Dermis microvascular lymphatic vessel endothelial cell (primary cell): ENCODE data around the gene TPD52L1. TPM values are rescaled to one million over a fixed set of nuclear protein-coding genes. Genes with fewer than 3 reads are reported as not detected.

Experiments used
- DNase-seq, 2 donors: peaks; one replicate each; pipeline versions ENCODE4 v3.0.0 to v3.0.0-alpha.2; 2010; ENCODE audit warnings: low read depth in 2 of 2
- total RNA-seq: library from RNA; depleted of rRNA; stranded (reverse); fragments of >200 nt; gene quantifications from 2 replicates; pipeline ENCODE4 v1.2.1, GENCODE V29; 2014

The TPD52L1 gene
- total RNA-seq, 1 donor from 2014 or later = 0.90 TPM

- no peak for DNase-seq
Observed at GRCh38 chr6:125302840-125303511, 149.4 kb downstream of the TPD52L1 start.

DNA sequence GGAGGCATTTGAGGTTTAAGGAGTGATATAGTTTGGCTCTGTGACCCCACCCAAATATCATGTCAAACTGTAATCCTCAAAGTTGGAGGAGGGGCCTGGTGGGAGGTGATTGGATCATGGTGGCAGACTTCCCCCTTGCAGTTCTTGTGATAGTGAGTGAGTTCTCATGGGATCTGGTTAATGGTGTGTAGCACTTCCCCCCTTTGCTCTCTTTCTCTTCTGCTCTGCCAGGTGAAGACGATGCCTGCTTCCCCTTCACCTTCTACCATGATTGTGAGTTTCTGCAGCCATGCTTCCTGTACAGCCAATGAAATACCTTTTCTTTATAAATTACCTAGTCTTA, 149.9 kb downstream of the TPD52L1 start:
- no peak for DNase-seq

GRCh38 chr6:125304970-125305660, 151.5 kb downstream of the TPD52L1 start:
- no peak for DNase-seq

DNA sequence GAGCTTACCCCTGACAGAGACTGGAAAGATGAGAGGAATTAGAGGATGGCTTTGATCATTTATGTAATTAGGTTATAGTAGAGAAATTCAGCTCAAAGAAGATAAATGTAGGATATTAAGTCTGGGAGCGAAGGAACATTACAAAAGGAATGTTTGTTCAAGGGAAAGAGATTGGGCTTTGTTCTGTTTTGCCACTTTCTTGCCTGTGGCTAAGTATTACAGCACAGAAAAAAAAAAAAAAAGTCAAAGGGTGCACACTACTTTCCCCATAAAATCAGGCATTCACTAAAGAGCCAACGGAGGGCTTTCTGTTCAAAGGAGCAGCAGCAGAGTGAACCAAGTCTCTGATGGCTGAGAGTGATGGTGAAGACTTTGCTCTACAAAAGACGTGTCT, 153.2 kb downstream of the TPD52L1 start:
- no peak for DNase-seq

DNA sequence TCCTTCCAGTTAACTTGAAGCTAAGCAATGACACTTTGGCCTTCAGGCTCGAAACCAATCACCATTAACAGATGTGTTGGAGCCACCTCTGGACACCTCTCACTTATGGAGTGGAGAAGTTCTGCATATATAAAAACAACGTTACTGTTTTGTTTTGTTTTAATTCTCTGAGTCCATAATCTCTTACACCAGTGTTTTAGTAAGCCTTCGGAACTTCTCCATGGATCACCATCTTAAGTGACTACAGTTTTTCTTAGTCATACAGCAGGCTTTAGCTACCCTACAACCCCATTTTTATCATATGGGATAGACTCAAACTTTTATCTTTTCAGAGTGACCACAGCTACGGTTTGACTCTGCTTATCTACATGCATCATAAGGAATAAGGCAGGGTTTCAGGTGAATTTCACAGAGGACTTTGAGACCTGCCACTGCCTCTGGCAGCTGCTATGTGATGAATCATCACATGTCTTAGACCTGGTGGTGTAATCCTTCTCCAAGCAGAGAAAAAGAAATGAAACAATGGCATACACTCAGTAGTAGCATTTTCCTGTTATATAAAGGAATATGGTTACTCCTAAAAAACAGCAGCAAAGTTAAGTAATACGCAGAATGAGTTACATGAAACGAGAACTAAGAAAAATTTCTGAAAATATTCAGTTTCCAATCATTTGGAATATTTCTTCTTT, 153.7 kb downstream of the TPD52L1 start:
- DNase-seq = peak in 1 of 2 donors; percentile 16

DNA sequence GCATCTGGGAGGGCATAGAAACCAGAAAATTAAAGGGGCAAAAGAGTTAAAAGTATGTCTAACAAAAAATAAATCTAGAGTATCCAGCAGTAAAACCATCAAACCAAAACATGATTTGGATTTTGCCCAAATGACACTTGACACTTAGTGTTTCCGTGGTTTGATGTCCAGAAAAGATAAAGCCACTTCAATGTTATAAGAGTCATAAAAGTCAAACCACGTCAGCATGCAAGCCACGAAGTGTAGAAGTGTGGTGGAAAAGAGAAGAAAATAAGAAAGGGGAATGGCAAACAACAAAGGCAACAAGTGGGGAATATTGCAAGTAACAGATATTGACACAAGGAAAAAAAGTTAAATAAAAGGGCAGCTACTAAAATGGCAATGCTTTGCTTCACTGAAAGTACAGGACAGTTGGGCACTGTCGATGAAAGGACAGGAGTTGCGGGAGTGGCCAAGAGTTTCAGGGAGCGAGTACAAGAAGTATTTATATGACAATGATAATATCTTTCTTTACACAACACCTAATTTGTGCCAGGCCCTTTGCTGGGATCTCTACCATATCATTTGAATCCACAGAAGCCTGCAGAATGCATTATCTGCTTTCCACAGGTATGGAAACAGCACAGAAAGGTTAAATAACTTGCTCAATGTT, 154.5 kb downstream of the TPD52L1 start:
- DNase-seq = no peak

DNA sequence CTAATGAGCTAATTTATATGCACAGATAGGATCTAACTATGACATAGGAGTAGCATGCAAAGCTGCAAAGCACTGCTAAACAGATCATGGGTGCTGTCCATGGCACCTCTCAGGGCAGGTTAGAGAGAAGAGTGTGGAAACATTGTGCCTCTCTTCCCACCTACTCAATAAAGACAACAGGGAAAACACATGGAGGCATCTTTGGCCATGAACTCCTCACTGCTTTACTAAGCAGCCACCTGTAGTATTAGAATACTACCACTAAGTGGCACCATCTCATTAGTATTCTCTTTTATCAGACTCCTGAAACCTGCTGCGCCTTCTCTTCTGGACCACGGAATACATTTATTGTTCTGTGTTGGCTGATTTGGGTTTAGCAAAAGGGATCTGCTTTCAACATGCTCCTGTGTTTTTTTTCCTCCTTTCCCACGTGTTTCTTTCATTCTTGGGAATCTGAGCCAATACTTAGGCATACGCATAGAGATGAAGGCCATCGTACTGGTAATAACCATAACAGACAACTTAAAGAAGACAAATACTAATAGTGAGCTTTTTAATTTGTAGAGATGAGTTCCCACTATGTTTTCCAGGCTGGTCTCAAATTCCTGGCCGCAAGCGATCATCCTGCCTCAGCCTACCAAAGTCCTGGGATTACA, 157.5 kb downstream of the TPD52L1 start:
- DNase-seq = peak; percentile 60 to 76

DNA sequence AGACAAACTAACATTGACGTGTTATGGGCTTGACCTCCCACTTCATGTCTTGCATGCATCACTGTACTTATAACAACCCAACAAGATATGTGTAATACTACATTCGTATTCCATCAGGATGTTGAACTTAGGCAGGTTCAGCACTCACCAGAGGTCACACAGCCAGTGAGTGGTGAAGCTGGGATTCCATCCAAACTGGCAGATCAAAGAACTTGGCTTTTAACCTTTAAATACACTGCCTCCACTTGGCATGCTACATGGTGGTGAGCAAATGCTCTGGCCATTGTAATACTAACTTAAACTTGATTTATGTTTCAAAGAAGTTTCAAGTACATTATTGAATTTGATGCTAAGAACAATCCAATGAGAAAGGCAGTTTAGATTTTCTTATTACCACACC, 158.9 kb downstream of the TPD52L1 start:
- DNase-seq = no peak

- no peak for DNase-seq
Observed at GRCh38 chr6:125312950-125313349, 159.4 kb downstream of the TPD52L1 start.

Other genes with a start within 250 kb of the TPD52L1 start
- gene RNF217, start 191.3 kb upstream of the TPD52L1 start, total RNA-seq = 10.4 and 15.9 TPM in 2 replicates
- 1.1 and 3.2 TPM in 2 replicates for gene HDDC2, start 148.2 kb downstream of the TPD52L1 start, total RNA-seq